Fibroblast of lung (primary cell): ENCODE measurements around the gene PIN1.

ENCODE experiments used
- EZH2 ChIP-seq: IDR thresholded peaks from 2 replicates; pipeline ENCODE4 v1.5.1; 2012; ENCODE audit warnings: low read length, control low read depth, mild to moderate bottlenecking; ENCODE audit errors: missing control alignments
- TF ChIP-seq, protein P1 (sequence below), 2 donors: IDR thresholded peaks in 1 of 2; conservative IDR thresholded peaks in 1 of 2; 1 replicate in 1 of 2; 2 replicates in 1 of 2; pipeline ENCODE4 v1.5.1; 2011 to 2012; ENCODE audit warnings: low read length in 2 of 2, control low read depth in 1 of 2, inconsistent platforms in 1 of 2, low read depth in 1 of 2, mild to moderate bottlenecking in 1 of 2

- TF ChIP-seq, protein P1, sequence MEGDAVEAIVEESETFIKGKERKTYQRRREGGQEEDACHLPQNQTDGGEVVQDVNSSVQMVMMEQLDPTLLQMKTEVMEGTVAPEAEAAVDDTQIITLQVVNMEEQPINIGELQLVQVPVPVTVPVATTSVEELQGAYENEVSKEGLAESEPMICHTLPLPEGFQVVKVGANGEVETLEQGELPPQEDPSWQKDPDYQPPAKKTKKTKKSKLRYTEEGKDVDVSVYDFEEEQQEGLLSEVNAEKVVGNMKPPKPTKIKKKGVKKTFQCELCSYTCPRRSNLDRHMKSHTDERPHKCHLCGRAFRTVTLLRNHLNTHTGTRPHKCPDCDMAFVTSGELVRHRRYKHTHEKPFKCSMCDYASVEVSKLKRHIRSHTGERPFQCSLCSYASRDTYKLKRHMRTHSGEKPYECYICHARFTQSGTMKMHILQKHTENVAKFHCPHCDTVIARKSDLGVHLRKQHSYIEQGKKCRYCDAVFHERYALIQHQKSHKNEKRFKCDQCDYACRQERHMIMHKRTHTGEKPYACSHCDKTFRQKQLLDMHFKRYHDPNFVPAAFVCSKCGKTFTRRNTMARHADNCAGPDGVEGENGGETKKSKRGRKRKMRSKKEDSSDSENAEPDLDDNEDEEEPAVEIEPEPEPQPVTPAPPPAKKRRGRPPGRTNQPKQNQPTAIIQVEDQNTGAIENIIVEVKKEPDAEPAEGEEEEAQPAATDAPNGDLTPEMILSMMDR (conservative IDR thresholded peaks at IDR 0.05 in 1 of 2, IDR thresholded peaks at IDR 0.05 in 1 of 2; ENCODE audit: low read depth in 1 of 2, low read length in 2 of 2) = no peak
- no peak for TF ChIP-seq EZH2
These were observed 6.5 kb upstream of the PIN1 start for GRCh38 chr19:9828551-9829063.
